ENCODE data around the gene CCDC183.
"Not testable (repeated sequence)": the region's sequence is repeated elsewhere in the genome, so short reads cannot be mapped to it uniquely, and the experiment has no call there.

Gene CCDC183

GRCh38 chr9:136802321-136802720, 6.2 kb downstream of the CCDC183 start:
- no peak for TF ChIP-seq CTCF (IDR thresholded peaks at IDR 0.05; ENCODE audit: low read depth, low read length)
- H3K4me3 ChIP-seq (replicated peaks in 1 of 2; ENCODE audit: low read depth in 2 of 2, low read length in 2 of 2) = no peak overlapping the region
- no peak for DNase-seq (ENCODE audit: low read depth in 2 of 2)

DNA sequence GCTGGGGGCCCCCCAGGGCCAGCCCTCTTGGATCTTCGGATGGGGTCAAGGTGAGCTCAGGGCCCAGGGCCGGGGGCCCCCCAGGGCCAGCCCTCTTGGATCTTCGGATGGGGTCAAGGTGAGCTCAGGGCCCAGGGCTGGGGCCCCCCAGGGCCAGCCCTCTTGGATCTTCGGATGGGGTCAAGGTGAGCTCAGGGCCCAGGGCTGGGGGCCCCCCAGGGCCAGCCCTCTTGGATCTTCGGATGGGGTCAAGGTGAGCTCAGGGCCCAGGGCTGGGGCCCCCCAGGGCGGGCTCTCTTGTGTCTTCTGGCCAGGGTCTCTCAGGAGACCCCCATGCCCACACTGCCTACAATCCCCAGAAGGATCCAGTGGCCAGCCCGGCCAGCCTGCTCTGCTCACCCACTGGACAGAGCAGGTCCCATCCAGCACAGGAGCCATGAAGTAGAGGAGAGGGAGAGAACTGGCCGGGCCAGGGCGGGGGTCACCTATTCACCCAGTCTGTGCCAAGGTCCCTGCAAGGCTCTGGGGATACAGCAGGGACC, 6.9 kb downstream of the CCDC183 start:
- DNase-seq (ENCODE audit: low read depth in 2 of 2) = not testable (repeated sequence)

DNA sequence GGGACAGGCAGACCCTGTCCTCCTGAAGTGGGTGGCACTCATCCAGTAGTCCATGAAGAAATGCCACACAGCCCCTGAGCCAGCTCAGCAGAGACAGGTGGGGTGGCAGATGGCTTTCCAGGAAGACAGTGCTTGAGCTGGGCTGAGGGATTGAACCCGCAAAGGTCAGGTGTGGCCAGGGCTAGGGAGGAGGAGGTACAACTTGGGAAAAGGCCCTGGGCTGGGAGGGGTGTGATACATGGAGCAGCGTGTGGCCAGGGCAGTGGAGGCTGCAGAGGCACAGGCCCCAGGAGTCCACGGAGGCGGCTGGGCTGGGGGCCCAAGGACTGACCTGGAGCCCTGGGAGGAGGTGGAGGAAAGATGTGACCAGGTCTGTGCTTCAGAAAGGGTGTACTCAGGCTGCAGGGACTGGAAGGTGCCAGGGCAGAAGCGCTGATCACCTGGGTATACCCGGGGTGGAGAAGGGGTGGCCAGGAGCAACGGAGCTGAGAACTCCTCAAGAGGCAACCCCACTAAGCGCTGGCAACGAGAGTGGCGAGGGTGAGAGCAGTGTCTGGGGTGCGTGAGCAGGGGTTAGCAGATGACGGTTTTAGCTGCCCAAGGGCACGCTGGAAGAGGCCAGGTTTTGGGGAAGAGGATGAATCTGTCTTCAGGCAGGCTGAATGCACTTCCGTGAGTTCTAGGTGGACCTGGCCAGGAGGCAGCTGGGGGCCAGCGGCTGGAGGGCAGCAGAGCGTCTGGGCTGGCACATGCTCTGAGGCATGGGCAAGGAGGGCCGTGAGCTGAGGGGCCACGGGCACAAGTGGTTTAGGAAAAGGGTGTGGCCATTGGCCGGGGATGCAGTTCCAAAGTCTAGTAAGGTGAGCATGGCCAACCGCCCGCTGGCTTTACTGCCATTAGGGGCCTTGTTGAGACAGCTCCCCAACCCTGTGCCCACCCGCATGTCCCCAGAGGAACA, 7.7 kb downstream of the CCDC183 start:
- no peak for DNase-seq (ENCODE audit: low read depth in 2 of 2)
- no peak overlapping the region for H3K4me3 ChIP-seq (replicated peaks in 1 of 2; ENCODE audit: low read depth in 2 of 2, low read length in 2 of 2)
- TF ChIP-seq CTCF (IDR thresholded peaks at IDR 0.05; ENCODE audit: low read depth, low read length) = no peak

More for the DNA sequence above, 6.9 kb downstream of the CCDC183 start:
- H3K4me3 ChIP-seq (replicated peaks in 1 of 2; ENCODE audit: low read depth in 2 of 2, low read length in 2 of 2) = not testable (repeated sequence)

DNA sequence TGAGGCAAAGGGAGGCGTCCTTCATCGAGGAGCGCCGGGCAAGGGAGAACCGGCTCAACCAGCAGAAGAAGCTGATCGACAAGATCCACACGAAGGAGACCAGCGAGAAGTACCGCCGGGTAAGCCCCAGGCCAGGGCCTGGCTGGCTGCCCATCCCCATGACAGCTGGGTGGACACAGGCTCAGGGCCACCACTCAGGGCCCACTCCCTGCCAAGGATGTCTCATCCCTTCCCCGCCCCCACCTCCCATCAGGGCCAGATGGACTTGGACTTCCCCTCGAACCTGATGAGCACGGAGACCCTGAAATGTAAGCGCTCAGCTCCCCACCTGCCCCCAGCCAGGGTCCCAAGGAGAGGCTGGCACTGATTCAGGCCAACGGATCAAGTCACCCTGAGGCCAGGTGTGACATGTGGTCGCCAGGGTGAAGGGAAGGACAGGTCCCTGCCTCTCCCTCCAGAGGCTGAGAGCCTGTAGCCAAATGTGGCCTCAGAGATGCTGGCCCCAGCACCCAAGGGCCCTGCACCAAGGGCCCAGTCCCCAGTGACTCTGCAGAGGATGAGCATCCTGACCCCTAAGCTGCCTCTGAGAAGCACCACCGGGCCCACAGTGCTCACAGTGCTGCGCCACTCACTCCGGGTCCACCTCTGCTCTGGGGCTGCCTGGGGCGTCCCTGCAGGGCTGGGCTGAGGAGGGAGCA, 8.5 kb downstream of the CCDC183 start:
- no peak for TF ChIP-seq CTCF (IDR thresholded peaks at IDR 0.05; ENCODE audit: low read depth, low read length)
- DNase-seq (ENCODE audit: low read depth in 2 of 2) = no peak
- no peak overlapping the region for H3K4me3 ChIP-seq (replicated peaks in 1 of 2; ENCODE audit: low read depth in 2 of 2, low read length in 2 of 2)

DNA sequence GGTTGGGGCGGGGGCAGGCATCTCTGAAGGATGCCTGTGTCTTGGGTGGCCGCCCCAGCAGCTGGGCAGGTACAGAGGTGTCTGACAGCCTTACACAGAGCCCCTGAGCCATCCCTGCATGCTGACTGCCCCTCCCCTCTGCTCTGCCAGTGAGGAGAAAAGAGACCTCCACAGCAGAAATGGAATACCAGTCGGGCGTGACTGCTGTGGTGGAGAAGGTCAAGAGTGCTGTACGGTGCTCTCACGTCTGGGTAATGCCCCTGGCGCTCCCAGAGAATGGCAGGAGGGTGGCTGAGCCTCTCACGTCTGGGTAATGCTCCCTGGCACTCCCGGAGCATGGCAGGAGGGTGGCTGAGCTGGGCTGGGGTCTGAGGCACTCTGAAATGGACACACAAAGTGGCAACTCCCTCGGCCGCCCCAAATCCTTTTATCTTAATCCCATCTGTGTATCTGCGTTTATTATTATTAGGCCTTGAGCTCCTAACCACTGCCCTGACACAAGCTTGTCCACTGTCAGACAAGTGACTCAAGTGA, 9.1 kb downstream of the CCDC183 start:
- DNase-seq (ENCODE audit: low read depth in 2 of 2) = no peak
- H3K4me3 ChIP-seq (replicated peaks in 1 of 2; ENCODE audit: low read depth in 2 of 2, low read length in 2 of 2) = no peak overlapping the region
- TF ChIP-seq CTCF (IDR thresholded peaks at IDR 0.05; ENCODE audit: low read depth, low read length) = no peak

DNA sequence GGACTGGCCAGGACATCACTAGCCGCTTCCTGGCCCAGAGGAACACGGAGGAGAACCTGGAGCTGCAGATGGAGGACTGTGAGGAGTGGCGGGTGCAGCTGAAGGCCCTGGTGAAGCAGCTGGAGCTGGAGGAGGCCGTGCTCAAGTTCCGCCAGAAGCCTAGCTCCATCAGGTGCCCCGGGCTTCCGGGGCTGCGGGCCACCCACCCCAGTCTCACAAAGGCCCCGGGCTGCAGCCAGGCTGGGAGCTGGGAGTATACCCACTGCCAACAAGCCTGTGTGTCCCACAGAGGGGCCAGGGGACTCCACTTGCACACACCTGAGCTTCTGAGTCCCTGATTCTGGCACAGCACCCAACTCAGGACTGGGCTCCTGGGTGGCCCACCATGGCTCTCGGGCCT, 9.9 kb downstream of the CCDC183 start:
- no peak for DNase-seq (ENCODE audit: low read depth in 2 of 2)
- H3K4me3 ChIP-seq (replicated peaks in 1 of 2; ENCODE audit: low read depth in 2 of 2, low read length in 2 of 2) = no peak overlapping the region
- TF ChIP-seq CTCF (IDR thresholded peaks at IDR 0.05; ENCODE audit: low read depth, low read length) = no peak
